GM21528 (cell line): ENCODE results near the gene NR6A1.
A peak's percentile ranks its signal among the peaks of the same experiment; 100 is the strongest.
"Not testable (repeated sequence)": the region's sequence is repeated elsewhere in the genome, so short reads cannot be mapped to it uniquely, and the experiment has no call there.

Experiments used
- ATAC-seq: cut with Tn5 transposase; IDR thresholded peaks from one replicate; pipeline ENCODE4 v1.9.1; 2021; ENCODE audit warnings: mild to moderate bottlenecking, moderate library complexity; ENCODE audit not compliant: unreplicated experiment, low FRiP score

NR6A1 gene

GRCh38 chr9:124625087-124625486 is 146.0 kb downstream of the NR6A1 start:
- no peak for ATAC-seq

GRCh38 chr9:124624735-124624992 is 146.4 kb downstream of the NR6A1 start:
- ATAC-seq, result no peak

GRCh38 chr9:124623966-124624734 is 147.0 kb downstream of the NR6A1 start:
- no peak for ATAC-seq

- no peak for ATAC-seq
Observed at GRCh38 chr9:124622882-124623281, 148.2 kb downstream of the NR6A1 start.

GRCh38 chr9:124621371-124622328 is 149.5 kb downstream of the NR6A1 start:
- peak; percentile 65 for ATAC-seq

DNA sequence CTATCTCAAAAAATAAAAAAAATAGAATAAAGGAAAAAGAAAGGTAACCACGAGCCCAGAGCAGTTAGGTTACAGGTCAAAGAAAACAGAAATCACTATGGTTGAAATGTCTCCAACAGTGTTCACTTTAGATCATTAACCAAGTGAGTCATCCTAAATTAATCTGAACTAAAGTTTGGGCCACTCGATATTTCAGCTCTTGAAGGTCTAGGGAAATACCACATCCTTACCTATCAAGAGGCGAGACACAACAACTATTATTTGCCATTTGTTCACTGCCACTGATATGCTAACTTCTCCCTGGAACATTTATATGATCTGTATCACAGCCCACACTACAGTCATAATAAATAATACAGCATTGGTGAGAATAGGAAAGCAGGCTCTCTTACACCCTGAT is 152.6 kb downstream of the NR6A1 start:
- ATAC-seq, result no peak

GRCh38 chr9:124617477-124618141 is 153.5 kb downstream of the NR6A1 start:
- peak; percentile 48 for ATAC-seq

DNA sequence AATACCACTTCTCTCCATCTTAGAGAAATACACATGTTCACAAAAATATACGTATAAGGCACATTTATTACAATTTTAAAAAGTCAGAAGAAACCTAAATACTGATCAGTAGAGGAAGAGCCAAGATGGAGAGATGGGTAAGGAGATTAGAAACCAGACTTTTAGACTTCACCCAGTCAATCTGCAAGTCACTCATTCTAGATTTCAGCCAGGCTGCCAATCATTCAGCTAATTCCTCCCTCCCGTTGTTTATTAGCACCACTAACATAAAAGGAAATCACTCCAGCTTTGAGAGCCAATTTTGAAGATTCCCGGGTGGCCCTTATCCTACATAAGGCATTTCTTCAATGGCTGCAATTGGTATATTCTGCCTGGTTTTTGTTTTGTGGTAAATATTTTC is 154.2 kb downstream of the NR6A1 start:
- no peak for ATAC-seq

DNA sequence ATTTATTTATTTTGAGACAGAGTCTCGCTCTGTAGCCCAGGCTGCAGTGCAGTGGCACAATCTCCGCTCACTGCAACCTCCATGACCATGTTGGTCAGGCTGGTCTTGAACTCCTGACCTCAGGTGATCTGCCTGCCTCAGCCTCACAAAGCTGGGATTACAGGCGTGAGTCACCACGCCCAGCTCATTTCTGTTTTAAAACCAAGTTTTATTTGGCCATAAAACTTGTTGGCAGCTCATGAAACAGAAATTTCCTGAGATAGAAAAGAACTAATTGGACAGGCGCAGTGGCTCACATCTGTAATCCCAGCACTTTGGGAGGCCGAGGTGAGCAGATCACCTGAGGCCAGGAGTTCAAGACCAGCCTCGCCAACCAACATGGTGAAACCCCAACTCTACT is 155.3 kb downstream of the NR6A1 start:
- not testable (repeated sequence) for ATAC-seq

DNA sequence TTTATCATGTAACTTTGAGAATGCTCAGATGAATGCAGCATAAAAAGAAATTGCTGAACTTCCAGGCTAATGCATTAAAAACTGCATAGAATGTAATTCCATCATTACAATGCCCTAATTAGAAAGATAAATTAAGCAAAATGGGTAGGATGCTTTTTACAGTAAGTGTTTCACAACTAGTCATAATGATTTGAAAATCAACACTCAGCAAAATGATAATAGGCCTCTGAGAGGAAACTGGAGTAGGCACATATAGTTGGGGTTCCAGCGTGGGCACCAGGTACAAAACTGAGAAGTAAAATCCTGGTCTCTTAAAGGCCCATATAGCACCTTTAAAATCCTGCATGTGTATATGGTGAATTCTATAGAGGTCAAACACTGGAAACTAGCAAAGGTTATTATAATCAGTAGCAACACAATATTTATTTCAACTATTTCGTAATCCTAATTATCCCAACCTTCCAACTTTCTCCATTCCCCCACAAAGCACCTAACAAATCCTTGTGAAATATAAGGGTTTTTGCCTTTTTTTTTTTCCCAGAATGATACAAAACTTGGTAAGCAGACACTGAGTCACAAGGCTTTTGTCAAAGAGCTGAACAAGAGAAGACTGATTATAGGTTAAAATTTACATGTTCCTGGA is 155.9 kb downstream of the NR6A1 start:
- no peak for ATAC-seq

DNA sequence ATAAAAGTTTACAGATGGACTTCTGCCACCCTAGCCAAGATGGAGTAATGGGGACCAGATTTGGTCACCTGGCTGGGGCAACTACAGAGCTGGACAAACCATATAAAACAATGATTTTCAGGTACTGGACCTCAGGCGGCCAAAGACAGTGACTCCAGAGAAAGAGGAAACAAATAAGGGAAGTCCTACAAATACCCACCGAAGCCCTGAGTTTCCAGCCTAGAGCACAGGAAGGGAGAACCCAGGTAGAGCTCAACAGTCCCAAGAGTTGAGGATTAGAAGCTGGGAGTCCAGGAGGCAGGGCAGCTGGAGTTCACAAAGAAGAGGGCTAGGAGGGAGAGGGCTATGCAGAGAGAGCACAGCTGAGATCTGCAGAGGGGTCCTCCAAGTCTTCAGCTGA is 157.3 kb downstream of the NR6A1 start:
- no peak for ATAC-seq

DNA sequence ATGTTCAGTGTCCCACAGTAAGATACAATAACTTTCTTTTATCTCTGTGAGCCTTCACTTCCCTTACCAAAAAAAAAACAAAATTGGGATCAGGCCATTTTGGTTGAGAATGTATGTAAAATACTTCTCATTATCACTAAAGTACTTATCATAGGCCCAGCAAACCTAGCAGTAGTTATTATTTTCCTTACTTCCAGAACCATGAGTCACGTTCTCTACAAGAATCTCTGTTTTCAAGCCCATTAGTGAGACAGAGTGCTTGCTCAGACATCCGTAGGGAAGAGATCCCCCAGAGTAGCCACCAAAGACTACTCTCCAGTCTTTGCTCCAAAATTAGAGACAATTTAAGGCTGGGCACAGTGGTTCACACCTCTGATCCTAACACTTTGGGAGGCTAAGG is 160.0 kb downstream of the NR6A1 start:
- no peak for ATAC-seq

- no peak for ATAC-seq
Observed at GRCh38 chr9:124606027-124606426, 165.1 kb downstream of the NR6A1 start.

GRCh38 chr9:124605258-124605657 is 165.9 kb downstream of the NR6A1 start:
- ATAC-seq, result no peak

DNA sequence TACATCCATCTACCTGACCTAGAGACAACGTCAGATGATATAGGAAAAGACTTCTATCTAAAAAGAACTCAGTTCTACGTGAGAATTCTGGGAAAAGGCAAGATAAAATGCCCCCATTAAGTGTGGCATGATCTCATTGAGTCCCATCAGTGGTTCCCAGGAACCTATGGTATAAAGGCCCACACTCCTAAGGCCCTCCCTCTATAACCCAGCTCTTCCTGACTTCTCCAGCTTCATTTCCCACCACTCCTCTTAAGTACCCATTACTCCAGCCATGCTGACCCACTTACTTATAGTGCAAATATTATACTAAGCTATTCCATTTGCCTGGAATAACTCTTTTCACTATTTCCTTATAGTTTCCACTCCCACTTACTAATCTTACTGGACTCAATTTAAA is 168.5 kb downstream of the NR6A1 start:
- no peak for ATAC-seq

- no peak for ATAC-seq
Observed at GRCh38 chr9:124602204-124602603, 168.9 kb downstream of the NR6A1 start.

DNA sequence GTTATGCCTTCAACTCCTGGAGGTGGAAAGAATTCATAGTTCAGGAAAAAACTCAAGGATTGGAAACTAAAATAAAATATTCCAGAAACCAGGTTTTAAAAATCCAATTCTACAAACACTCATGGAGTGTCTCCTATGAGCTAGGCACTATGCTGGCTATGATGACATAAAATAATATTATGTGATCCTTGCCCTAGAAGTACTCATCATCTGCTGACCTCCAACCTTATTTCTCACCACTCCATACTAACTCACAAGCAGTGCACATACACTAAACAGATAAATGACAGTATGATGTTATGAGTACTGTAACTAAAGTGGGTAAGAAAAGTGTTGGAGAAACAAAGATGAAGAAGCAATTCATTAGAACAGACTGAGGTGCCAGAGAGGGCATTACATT is 170.7 kb downstream of the NR6A1 start:
- ATAC-seq, result no peak

DNA sequence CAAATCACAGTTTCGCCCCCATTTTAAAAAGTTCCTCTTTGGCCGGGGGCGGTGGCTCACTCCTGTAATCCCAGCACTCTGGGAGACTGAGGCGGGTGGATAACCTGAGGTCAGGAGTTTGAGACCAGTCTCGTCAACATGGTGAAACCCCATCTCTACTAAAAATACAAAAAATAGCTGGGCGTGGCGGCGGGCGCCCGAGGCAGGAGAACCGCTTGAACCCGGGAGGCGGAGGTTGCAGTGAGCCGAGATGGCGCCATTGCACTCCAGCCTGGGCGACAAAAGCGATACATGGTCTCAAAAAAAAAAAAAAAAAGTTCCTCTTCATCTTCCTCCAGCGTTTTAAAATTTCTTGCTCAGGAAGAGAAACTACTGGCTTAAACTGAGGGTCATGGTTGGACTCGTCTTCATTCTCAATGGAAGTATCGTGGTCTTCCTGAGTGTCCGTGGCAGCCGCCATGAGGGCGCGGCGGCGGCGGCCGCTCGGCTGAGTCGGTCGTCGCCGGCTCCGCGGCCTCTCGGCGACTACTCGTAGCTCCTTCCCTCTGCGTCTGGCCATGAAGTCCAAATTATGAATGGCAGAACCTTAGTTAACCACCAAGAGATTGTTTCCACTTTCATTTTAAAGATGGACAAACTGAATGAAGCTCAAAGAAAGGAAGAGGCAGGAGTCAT is 171.9 kb downstream of the NR6A1 start:
- no peak for ATAC-seq

DNA sequence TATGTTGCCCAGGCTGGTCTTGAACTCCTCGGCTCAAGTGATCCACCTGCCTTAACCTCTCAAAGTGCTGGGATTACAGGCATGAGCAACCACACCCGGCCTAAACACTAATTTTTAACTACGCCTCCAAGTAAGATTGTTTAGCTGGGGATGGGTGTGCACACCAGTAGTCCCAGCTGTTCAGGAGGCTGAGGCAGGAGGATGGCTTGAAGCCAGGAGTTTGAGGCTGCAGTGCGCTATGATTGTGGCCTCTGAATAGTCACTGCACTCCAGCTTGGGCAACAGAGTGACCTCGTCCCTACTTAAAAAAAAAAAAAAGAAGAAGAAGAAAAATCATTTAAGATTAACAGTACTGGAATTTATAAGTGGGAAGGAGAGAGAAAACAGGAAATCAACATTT is 173.1 kb downstream of the NR6A1 start:
- ATAC-seq, result no peak

DNA sequence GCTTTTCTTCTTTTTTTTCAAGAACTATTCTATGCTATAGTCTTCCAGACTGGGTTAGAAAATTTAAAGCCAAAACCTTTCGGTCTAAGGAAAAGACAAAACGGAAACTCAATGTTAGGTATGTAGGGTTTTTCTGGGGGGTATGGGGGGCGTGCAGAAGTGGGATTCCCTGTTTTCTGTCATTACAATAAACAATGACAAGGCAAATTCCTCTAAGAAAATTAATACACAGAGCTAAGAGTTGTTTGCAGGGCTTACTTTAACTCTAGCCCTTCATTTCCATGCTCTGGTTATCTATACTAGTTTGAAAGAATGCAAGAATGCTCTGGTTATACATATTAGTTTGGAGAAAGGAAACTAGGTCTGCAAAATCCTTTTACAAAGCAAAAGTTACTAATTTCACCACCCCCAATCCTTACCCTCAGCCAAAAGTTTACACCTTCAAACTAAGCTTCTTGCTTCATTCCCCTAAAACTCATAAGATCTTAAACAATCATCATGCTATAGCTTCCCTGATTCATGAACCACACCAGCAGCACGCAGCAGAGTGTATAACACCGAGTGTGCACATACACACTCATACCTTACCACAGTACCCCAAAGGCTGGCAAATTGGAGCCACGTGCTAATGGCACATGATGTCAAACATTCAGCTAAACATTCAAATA is 174.8 kb downstream of the NR6A1 start:
- no peak for ATAC-seq
